Measurements from ENCODE around the gene MXD4.

- TF ChIP-seq, protein P1, sequence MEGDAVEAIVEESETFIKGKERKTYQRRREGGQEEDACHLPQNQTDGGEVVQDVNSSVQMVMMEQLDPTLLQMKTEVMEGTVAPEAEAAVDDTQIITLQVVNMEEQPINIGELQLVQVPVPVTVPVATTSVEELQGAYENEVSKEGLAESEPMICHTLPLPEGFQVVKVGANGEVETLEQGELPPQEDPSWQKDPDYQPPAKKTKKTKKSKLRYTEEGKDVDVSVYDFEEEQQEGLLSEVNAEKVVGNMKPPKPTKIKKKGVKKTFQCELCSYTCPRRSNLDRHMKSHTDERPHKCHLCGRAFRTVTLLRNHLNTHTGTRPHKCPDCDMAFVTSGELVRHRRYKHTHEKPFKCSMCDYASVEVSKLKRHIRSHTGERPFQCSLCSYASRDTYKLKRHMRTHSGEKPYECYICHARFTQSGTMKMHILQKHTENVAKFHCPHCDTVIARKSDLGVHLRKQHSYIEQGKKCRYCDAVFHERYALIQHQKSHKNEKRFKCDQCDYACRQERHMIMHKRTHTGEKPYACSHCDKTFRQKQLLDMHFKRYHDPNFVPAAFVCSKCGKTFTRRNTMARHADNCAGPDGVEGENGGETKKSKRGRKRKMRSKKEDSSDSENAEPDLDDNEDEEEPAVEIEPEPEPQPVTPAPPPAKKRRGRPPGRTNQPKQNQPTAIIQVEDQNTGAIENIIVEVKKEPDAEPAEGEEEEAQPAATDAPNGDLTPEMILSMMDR (IDR thresholded peaks at IDR 0.05), result no peak
- TF ChIP-seq EZH2 (IDR thresholded peaks at IDR 0.05; ENCODE audit: borderline replicate concordance, insufficient read depth, low read depth, low read length, poor library complexity, severe bottlenecking), result no peak
Measured at GRCh38 chr4:2255501-2256155, 6.3 kb downstream of the MXD4 start.

Data from B cell (primary cell).